GM06990 (cell line): Measurements from ENCODE around the gene SYPL2.

Experiments
- DNase-seq: peaks from one replicate; pipeline ENCODE4 v3.0.0-alpha.2; 2011; ENCODE audit not compliant: insufficient read length; ENCODE audit errors: extremely low read depth
- H3K27me3 ChIP-seq: replicated peaks from 2 replicates; pipeline ENCODE4 v1.6.0; 2011; ENCODE audit warnings: low read length; ENCODE audit not compliant: control insufficient read depth, insufficient read depth
- H3K36me3 ChIP-seq: 2 replicates; pipeline ENCODE4 v1.5.1; 2011; ENCODE audit warnings: low read length; ENCODE audit not compliant: control insufficient read depth, insufficient read depth
- H3K4me3 ChIP-seq: replicated peaks from 2 replicates; pipeline ENCODE4 v1.5.1; 2011; ENCODE audit warnings: low read depth, mild to moderate bottlenecking, control low read depth, low read length
- TF ChIP-seq, protein P1 (sequence below): IDR thresholded peaks from 2 replicates; pipeline ENCODE4 v1.5.1; 2011; ENCODE audit warnings: low read length, control low read depth, mild to moderate bottlenecking, inconsistent platforms; ENCODE audit not compliant: insufficient read depth, poor library complexity, severe bottlenecking

Gene SYPL2

GRCh38 chr1:109466452-109467300 is at the start of gene SYPL2:
Gene SYPL2, plus strand, starts transcription at chr1:109466546. Its CDS starts 298 bp downstream, at chr1:109466844.
- TF ChIP-seq, protein P1, sequence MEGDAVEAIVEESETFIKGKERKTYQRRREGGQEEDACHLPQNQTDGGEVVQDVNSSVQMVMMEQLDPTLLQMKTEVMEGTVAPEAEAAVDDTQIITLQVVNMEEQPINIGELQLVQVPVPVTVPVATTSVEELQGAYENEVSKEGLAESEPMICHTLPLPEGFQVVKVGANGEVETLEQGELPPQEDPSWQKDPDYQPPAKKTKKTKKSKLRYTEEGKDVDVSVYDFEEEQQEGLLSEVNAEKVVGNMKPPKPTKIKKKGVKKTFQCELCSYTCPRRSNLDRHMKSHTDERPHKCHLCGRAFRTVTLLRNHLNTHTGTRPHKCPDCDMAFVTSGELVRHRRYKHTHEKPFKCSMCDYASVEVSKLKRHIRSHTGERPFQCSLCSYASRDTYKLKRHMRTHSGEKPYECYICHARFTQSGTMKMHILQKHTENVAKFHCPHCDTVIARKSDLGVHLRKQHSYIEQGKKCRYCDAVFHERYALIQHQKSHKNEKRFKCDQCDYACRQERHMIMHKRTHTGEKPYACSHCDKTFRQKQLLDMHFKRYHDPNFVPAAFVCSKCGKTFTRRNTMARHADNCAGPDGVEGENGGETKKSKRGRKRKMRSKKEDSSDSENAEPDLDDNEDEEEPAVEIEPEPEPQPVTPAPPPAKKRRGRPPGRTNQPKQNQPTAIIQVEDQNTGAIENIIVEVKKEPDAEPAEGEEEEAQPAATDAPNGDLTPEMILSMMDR: no peak
- Histone ChIP-seq H3K4me3 (no peak within 1 kb of the TSS), H3K27me3 (no peaks in the 10 kb centered on the region; the same call in none of the 2 replicates), H3K36me3 (no peaks in the 10 kb centered on the region)
- no peak for DNase-seq

DNA sequence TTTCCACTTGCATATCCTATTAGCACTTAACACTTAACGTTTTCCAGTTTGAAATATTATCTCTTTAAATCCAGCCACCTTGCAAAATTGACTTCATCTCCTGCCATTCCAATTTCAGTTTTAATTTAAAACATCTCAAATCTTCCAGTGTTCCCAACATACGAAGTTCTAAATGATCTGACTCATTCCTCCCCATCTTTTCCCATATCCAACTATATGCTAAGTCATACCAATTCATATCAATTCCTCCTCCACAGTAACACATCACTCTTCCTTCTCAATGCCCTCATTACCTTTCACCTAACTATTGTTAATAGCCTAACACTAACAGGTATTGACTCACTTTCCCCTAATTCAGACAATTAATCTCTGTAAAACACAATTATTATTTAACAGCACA is 42.8 kb upstream of the SYPL2 start:
- TF ChIP-seq, protein P1: no peak
- Histone ChIP-seq H3K27me3 (no peaks in the 10 kb centered on the region), H3K4me3 (no peak overlapping the region), H3K36me3 (peaks cover 4% of the 10 kb centered on the region)
- no peak for DNase-seq

DNA sequence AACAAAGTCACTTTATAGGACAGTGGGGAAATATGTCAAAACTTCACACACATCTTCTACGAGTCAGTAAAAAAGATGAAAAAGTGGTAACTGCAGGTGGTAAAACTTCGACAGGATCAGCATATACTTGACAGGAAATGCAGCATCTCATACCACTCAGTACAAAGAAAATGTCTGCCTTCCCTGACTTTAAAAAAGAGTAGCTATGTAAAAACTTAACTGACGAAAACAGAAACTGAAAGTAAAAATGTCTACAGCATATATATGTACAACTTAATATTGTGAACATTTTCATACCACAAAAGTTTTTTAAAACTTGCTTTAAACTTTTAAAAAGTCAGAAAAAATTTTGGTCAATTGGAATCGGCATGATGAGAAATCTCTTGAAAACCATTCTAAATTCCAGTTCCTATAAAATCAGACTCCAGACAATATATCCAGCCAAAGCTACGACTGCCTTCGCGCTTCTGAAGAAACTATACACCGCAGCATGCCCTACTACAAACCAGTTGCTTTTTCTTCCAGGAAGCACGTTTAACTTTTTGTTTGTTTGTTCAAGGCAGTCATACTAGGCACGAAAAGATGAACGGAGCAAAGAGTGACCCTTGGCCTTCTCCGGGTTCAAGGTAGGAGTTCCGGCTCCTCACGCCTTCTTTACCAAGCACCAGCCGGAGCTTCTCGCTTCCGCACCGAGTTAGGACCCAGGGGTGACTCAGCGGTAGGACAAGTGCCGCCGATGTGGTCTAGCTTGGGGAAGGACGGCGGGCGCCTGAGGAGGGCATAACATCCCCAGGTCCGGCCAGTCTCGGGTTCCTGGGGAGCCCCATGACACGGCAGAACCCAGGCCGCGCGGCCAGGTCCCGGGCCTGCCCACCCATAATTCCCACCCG is 40.7 kb upstream of the SYPL2 start:
- TF ChIP-seq, protein P1: no peak
- peak; percentile 42 for DNase-seq
- Histone ChIP-seq H3K4me3 (peak overlapping the region; percentile 94), H3K36me3 (peaks cover 3% of the 10 kb centered on the region), H3K27me3 (no peaks in the 10 kb centered on the region)

DNA sequence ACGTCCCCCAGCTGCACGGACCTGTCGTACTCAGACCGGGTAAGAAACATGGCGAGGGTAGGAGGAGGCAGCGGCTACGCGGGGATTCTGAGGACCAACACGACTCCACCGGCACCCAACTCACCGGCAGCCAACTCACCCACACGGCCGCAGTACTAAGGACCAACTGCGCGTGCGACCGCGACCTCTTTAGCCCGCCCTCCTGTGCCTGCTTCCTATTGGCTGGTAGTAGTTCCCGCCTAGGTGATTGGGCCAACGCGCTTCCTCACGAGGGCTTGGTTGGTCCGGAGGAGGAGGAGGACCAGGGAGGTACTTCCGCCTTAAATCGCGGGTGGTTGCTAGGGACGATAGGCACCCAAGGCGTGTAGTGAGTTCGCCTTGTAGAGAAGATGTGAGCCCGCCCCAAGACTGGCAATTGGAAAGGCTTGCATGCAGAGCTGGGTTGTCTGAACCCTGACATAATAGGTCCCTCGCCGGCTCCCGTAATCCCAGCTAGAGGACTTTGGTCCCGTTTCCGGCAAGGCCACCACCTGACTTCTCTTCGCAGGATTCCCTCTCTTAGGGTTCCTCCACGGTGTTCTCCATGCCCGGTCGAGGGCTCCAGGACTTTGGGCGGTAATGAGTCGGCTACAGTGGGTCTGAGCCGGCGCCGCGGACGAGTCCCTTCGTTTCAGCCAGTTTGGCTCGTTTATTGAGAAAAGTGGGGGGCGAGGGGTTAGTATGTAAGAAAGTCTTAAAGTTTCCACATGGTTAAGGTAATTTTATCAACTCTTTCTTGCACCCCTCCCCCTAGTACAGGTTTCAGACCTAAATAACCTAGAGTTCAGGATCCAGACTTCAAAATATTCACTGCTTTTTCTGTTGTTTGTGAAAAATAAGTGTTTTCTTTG is 39.8 kb upstream of the SYPL2 start, which contains the start of gene PSMA5:
TSS of gene PSMA5 (minus strand) at position 168 of the 890 bp plus-strand sequence. CDS start at position 50, 118 bp downstream.
- DNase-seq: peak; percentile 94
- Histone ChIP-seq H3K36me3 (no peaks in the 10 kb centered on the region; the same call in 1 of the 2 replicates), H3K27me3 (no peaks in the 10 kb centered on the region), H3K4me3 (peak within 1 kb of the TSS; percentile 94)
- TF ChIP-seq, protein P1: no peak

GRCh38 chr1:109427171-109427467 is 39.2 kb upstream of the SYPL2 start:
- Histone ChIP-seq H3K4me3 (peak overlapping the region; percentile 94), H3K27me3 (no peaks in the 10 kb centered on the region), H3K36me3 (no peaks in the 10 kb centered on the region; the same call in 1 of the 2 replicates)
- TF ChIP-seq, protein P1: no peak
- no peak for DNase-seq
